Neural cell (in vitro differentiated cells): ENCODE results near the gene SLC6A2. TPM values are rescaled to one million over a fixed set of nuclear protein-coding genes. Genes with fewer than 3 reads are reported as not detected.

Experiments
- H2AFZ ChIP-seq: fragments of 200-600, 300-800 bp; sonication (generic), shearing (Covaris generic); 2 replicates; pipeline ENCODE4 v1.6.0; 2014; ENCODE audit warnings: low read depth, mild to moderate bottlenecking, antibody characterized with exemption, low read length, moderate library complexity
- H3F3A ChIP-seq: fragments of 200-600 bp; shearing (Covaris generic); 2 replicates; pipeline ENCODE4 v1.6.1; 2016; ENCODE audit warnings: mild to moderate bottlenecking, moderate library complexity, mixed read lengths, antibody characterized with exemption, low read length; ENCODE audit not compliant: insufficient read depth, poor library complexity, severe bottlenecking
- H3K27ac ChIP-seq: fragments of 200-600, 300-800 bp; sonication (generic), shearing (Covaris generic); 2 replicates; pipeline ENCODE4 v1.5.1; 2014; ENCODE audit warnings: mild to moderate bottlenecking, low read length, moderate library complexity
- H3K27me3 ChIP-seq: fragments of 300-800, 200-600 bp; sonication (generic), shearing (Covaris generic); 2 replicates; pipeline ENCODE4 v1.6.0; 2014; ENCODE audit warnings: mild to moderate bottlenecking, low read depth, low read length, moderate library complexity; ENCODE audit not compliant: insufficient read depth
- H3K36me3 ChIP-seq: fragments of 300-800, 200-600 bp; sonication (generic), shearing (Covaris generic); 2 replicates; pipeline ENCODE4 v1.5.1; 2014; ENCODE audit warnings: mild to moderate bottlenecking, antibody characterized with exemption, low read length, moderate library complexity; ENCODE audit not compliant: insufficient read depth
- H3K4me2 ChIP-seq: fragments of 300-800, 200-600 bp; sonication (generic), shearing (Covaris generic); 2 replicates; pipeline ENCODE4 v1.6.0; 2014; ENCODE audit warnings: mild to moderate bottlenecking, low read length
- H3K4me3 ChIP-seq: fragments of 300-800, 200-600 bp; sonication (generic), shearing (Covaris generic); 2 replicates; pipeline ENCODE4 v1.5.1; 2014; ENCODE audit warnings: mild to moderate bottlenecking, low read length, moderate library complexity
- H3K79me2 ChIP-seq: fragments of 200-600 bp; shearing (Covaris generic); replicated peaks from 2 replicates; pipeline ENCODE4 v1.6.0; 2014; ENCODE audit warnings: mild to moderate bottlenecking, low read length, moderate library complexity; ENCODE audit not compliant: insufficient read depth
- H3K9ac ChIP-seq: fragments of 300-800, 200-600 bp; sonication (generic), shearing (Covaris generic); 2 replicates; pipeline ENCODE4 v1.6.1; 2016; ENCODE audit warnings: mild to moderate bottlenecking, low read length, mixed read lengths
- H3K9me2 ChIP-seq: fragments of 200-600 bp; shearing (Covaris generic); 2 replicates; pipeline ENCODE4 v1.6.1; 2016; ENCODE audit warnings: mild to moderate bottlenecking, low read length, mixed read lengths; ENCODE audit not compliant: insufficient read depth
- H3K9me3 ChIP-seq: fragments of 200-600, 300-800 bp; sonication (generic), shearing (Covaris generic); 2 replicates; pipeline ENCODE4 v1.6.1; 2016; ENCODE audit warnings: mild to moderate bottlenecking, mixed run types, low read length, moderate library complexity, mixed read lengths
- H4K20me1 ChIP-seq: fragments of 200-600 bp; shearing (Covaris generic); 2 replicates; pipeline ENCODE4 v1.6.1; 2016; ENCODE audit warnings: mild to moderate bottlenecking, mixed run types; ENCODE audit not compliant: insufficient read depth
- EP300 ChIP-seq: fragments of 450-650 bp; conservative IDR thresholded peaks from 2 replicates; pipeline ENCODE4 v1.6.1; 2014; ENCODE audit warnings: antibody characterized with exemption, mild to moderate bottlenecking, moderate library complexity; ENCODE audit not compliant: poor library complexity, severe bottlenecking
- EZH2 ChIP-seq: fragments of 200-600, 300-800 bp; shearing (Covaris generic), sonication (generic); IDR thresholded peaks from 2 replicates; pipeline ENCODE4 v1.6.1; 2014; ENCODE audit warnings: antibody characterized with exemption, low read length, borderline replicate concordance, mild to moderate bottlenecking; ENCODE audit not compliant: insufficient read depth, poor library complexity, severe bottlenecking
- MXI1 ChIP-seq: fragments of 450-650 bp; conservative IDR thresholded peaks from 2 replicates; pipeline ENCODE4 v1.6.1; 2014; ENCODE audit warnings: antibody characterized with exemption, mild to moderate bottlenecking; ENCODE audit not compliant: poor library complexity, severe bottlenecking
- POLR2AphosphoS5 ChIP-seq: IDR thresholded peaks from 2 replicates; pipeline ENCODE4 v1.6.1; 2012
- RAD21 ChIP-seq: fragments of 450-650 bp; conservative IDR thresholded peaks from 2 replicates; pipeline ENCODE4 v1.6.1; 2014; ENCODE audit warnings: antibody characterized with exemption, mild to moderate bottlenecking, moderate library complexity
- SMC3 ChIP-seq: fragments of 450-650 bp; conservative IDR thresholded peaks from 2 replicates; pipeline ENCODE4 v1.6.1; 2014; ENCODE audit warnings: antibody characterized with exemption, mild to moderate bottlenecking, moderate library complexity; ENCODE audit not compliant: poor library complexity
- TAF1 ChIP-seq: IDR thresholded peaks from 2 replicates; pipeline ENCODE4 v1.6.1; 2012; ENCODE audit warnings: low read depth
- polyA plus RNA-seq: library from polyadenylated mRNA; depleted of rRNA; stranded (reverse); fragments of >200 nt; gene quantifications from 2 replicates; pipeline ENCODE4 v1.2.3, GENCODE V29; 2014
- TF ChIP-seq, protein P1 (sequence below): IDR thresholded peaks from 2 replicates; pipeline ENCODE4 v1.6.1; 2012; ENCODE audit warnings: borderline replicate concordance
- TF ChIP-seq, protein P2 (sequence below): fragments of 450-650 bp; IDR thresholded peaks from 2 replicates; pipeline ENCODE4 v1.5.1; 2014; ENCODE audit warnings: antibody characterized with exemption, mild to moderate bottlenecking, moderate library complexity; ENCODE audit not compliant: poor library complexity, severe bottlenecking

The SLC6A2 gene
- polyA plus RNA-seq, 1 donor from 2014 or later: not detected

DNA sequence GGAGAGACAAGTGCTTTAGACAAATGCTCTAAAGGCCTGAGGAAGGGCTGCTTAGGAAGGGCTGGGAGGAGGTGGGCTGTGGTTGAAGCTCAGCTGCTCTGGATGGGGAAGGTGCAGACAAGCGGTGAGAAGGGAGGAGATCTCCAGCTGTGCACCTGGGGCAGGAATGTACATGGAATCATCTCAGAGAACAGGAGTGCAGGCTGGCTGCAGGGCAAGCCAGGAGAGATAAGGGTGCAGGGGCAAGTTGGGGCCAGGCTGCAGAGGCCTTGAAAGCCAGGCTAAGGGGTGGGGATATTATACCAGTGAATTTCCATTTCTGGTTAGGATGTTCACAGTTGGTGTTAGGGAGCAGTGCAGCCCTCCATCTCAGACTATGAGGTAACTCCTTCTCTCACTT is 4.2 kb downstream of the SLC6A2 start:
- H3K36me3 ChIP-seq: no peaks in the 10 kb centered on the region
- no peak for TF ChIP-seq RAD21
- no peak for TF ChIP-seq POLR2AphosphoS5
- TF ChIP-seq, protein P1, sequence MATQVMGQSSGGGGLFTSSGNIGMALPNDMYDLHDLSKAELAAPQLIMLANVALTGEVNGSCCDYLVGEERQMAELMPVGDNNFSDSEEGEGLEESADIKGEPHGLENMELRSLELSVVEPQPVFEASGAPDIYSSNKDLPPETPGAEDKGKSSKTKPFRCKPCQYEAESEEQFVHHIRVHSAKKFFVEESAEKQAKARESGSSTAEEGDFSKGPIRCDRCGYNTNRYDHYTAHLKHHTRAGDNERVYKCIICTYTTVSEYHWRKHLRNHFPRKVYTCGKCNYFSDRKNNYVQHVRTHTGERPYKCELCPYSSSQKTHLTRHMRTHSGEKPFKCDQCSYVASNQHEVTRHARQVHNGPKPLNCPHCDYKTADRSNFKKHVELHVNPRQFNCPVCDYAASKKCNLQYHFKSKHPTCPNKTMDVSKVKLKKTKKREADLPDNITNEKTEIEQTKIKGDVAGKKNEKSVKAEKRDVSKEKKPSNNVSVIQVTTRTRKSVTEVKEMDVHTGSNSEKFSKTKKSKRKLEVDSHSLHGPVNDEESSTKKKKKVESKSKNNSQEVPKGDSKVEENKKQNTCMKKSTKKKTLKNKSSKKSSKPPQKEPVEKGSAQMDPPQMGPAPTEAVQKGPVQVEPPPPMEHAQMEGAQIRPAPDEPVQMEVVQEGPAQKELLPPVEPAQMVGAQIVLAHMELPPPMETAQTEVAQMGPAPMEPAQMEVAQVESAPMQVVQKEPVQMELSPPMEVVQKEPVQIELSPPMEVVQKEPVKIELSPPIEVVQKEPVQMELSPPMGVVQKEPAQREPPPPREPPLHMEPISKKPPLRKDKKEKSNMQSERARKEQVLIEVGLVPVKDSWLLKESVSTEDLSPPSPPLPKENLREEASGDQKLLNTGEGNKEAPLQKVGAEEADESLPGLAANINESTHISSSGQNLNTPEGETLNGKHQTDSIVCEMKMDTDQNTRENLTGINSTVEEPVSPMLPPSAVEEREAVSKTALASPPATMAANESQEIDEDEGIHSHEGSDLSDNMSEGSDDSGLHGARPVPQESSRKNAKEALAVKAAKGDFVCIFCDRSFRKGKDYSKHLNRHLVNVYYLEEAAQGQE: no peak
- no peak for TF ChIP-seq EP300
- no peak for TF ChIP-seq SMC3
- no peak for TF ChIP-seq EZH2
- no peak for TF ChIP-seq MXI1
- no peak for TF ChIP-seq TAF1
- TF ChIP-seq, protein P2, sequence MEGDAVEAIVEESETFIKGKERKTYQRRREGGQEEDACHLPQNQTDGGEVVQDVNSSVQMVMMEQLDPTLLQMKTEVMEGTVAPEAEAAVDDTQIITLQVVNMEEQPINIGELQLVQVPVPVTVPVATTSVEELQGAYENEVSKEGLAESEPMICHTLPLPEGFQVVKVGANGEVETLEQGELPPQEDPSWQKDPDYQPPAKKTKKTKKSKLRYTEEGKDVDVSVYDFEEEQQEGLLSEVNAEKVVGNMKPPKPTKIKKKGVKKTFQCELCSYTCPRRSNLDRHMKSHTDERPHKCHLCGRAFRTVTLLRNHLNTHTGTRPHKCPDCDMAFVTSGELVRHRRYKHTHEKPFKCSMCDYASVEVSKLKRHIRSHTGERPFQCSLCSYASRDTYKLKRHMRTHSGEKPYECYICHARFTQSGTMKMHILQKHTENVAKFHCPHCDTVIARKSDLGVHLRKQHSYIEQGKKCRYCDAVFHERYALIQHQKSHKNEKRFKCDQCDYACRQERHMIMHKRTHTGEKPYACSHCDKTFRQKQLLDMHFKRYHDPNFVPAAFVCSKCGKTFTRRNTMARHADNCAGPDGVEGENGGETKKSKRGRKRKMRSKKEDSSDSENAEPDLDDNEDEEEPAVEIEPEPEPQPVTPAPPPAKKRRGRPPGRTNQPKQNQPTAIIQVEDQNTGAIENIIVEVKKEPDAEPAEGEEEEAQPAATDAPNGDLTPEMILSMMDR: no peak
- H3K79me2 ChIP-seq: no peaks in the 10 kb centered on the region
- H3K4me2 ChIP-seq: no peak overlapping the region
- no peaks in the 10 kb centered on the region for H4K20me1 ChIP-seq
- no peak overlapping the region for H3K4me3 ChIP-seq
- no peaks in the 10 kb centered on the region for H3K9me2 ChIP-seq
- H3K27ac ChIP-seq: no peak overlapping the region
- H3K9me3 ChIP-seq: no peaks in the 10 kb centered on the region
- no peak overlapping the region for H2AFZ ChIP-seq
- peaks cover 39% of the 10 kb centered on the region for H3K27me3 ChIP-seq
- H3K9ac ChIP-seq: no peak overlapping the region
- H3F3A ChIP-seq: no peaks in the 10 kb centered on the region

DNA sequence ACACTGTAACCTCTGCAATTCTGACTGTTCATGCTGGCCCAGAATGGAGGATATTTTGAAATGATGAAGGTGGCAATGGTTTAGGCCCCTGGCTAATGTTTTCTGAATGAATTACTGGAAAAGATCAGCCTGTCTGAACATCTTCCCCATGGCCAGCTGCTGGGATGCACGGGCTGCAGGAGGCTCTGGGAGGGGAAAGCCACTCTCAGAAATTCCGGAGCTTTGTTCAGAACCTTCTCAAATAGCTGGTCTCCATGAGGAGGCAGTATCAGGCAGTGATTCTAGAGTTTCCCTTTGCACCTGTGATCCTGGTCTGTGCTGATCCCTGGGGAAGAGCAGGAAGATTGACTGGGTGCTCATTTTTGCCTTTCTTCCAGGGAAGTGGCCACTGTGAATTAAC is 5.0 kb downstream of the SLC6A2 start:
- Histone ChIP-seq H3K4me2 (no peak overlapping the region), H3K36me3 (no peaks in the 10 kb centered on the region), H3K9me2 (no peaks in the 10 kb centered on the region), H2AFZ (no peak overlapping the region), H3F3A (no peaks in the 10 kb centered on the region), H4K20me1 (no peaks in the 10 kb centered on the region), H3K9ac (no peak overlapping the region), H3K9me3 (no peaks in the 10 kb centered on the region), H3K79me2 (no peaks in the 10 kb centered on the region), H3K27ac (no peak overlapping the region), H3K4me3 (no peak overlapping the region), H3K27me3 (peaks cover 31% of the 10 kb centered on the region)
- TF ChIP-seq, protein P2: no peak
- TF ChIP-seq RAD21 (no peak), EP300 (no peak), SMC3 (no peak), MXI1 (no peak)
- TF ChIP-seq, protein P1: no peak
